H1 (cell line): Measurements from ENCODE around the gene FRMD4A. TPM values are rescaled to one million over a fixed set of nuclear protein-coding genes. Genes with fewer than 3 reads are reported as not detected.
A peak's percentile ranks its signal among the peaks of the same experiment; 100 is the strongest.

Experiments
- CTCF ChIA-PET: fragments of 300-600 bp; sonication (Branson Sonifier 250); formaldehyde crosslinking; loops from one replicate; lab custom pipeline; 2021; ENCODE audit not compliant: partially characterized antibody; lab: Charles Lee
- POLR2A ChIA-PET: fragments of 300-600 bp; sonication (Branson Sonifier 250); formaldehyde crosslinking; loops from one replicate; lab custom pipeline; 2021; ENCODE audit warnings: inconsistent platforms; ENCODE audit not compliant: partially characterized antibody; lab: Charles Lee
- DNase-seq, 2 experiments: peaks; one replicate each; pipeline versions ENCODE4 v3.0.0 to v3.0.0-alpha.2; 2010 to 2022; ENCODE audit warnings: low spot score in 2 of 2, low read depth in 1 of 2, mixed read lengths in 1 of 2
- FAIRE-seq: peaks from 2 replicates; lab custom pipeline; 2011; peaks lifted over from hg19 to GRCh38; lab: Jason Lieb, UNC
- H2AFZ ChIP-seq: 2 replicates; pipeline ENCODE4 v1.8.1; 2012; ENCODE audit warnings: low read length, inconsistent platforms
- H2AK5ac ChIP-seq: 2 replicates; pipeline ENCODE4 v1.6.1; 2013; ENCODE audit warnings: low read depth, low read length
- H2BK120ac ChIP-seq: replicated peaks from 2 replicates; pipeline ENCODE3; 2013; ENCODE audit warnings: low read depth, low read length, inconsistent platforms
- H2BK12ac ChIP-seq: 2 replicates; pipeline ENCODE4 v1.6.1; 2013; ENCODE audit warnings: low read depth, low read length
- H2BK15ac ChIP-seq: 2 replicates; pipeline ENCODE4 v1.6.1; 2013; ENCODE audit warnings: low read length
- H2BK20ac ChIP-seq: 2 replicates; pipeline ENCODE4 v1.6.1; 2013; ENCODE audit warnings: low read length
- H2BK5ac ChIP-seq: 2 replicates; pipeline ENCODE4 v1.6.1; 2013; ENCODE audit warnings: low read depth, low read length
- H3K14ac ChIP-seq: 2 replicates; pipeline ENCODE4 v1.6.1; 2013; ENCODE audit warnings: inconsistent platforms; ENCODE audit not compliant: insufficient read length
- H3K18ac ChIP-seq: 2 replicates; pipeline ENCODE4 v1.6.1; 2013; ENCODE audit warnings: low read length; ENCODE audit errors: extremely low read depth
- H3K23ac ChIP-seq: 2 replicates; pipeline ENCODE4 v1.6.1; 2013; ENCODE audit warnings: inconsistent platforms; ENCODE audit not compliant: insufficient read length
- H3K23me2 ChIP-seq: 2 replicates; pipeline ENCODE4 v1.6.1; 2013; ENCODE audit warnings: low read depth, low read length
- H3K27ac ChIP-seq: 2 replicates; pipeline ENCODE4 v1.6.1; 2011; ENCODE audit warnings: low read depth, low read length, inconsistent platforms
- H3K27me3 ChIP-seq, 4 experiments: replicated peaks in 1 of 4; 1 replicate in 1 of 4; 2 replicates in 3 of 4; pipeline versions ENCODE4 v1.6.1 to v1.8.1; 2011 to 2013; ENCODE audit warnings: low read length in 3 of 4, mild to moderate bottlenecking in 3 of 4, inconsistent platforms in 2 of 4, mixed read lengths in 2 of 4, moderate library complexity in 1 of 4; ENCODE audit not compliant: control insufficient read depth in 3 of 4, insufficient read depth in 3 of 4; ENCODE audit errors: extremely low read depth in 1 of 4
- H3K36me3 ChIP-seq, 4 experiments: 2 replicates each; pipeline versions ENCODE4 v1.6.1 to v1.8.1; 2011 to 2013; ENCODE audit warnings: mild to moderate bottlenecking in 4 of 4, low read length in 3 of 4, moderate library complexity in 2 of 4, control low read depth in 1 of 4, inconsistent platforms in 1 of 4; ENCODE audit not compliant: insufficient read depth in 4 of 4, control insufficient read depth in 2 of 4
- H3K4ac ChIP-seq: replicated peaks from 2 replicates; pipeline ENCODE3; 2013; ENCODE audit warnings: low read length, low read depth, mixed read lengths, inconsistent platforms; ENCODE audit not compliant: insufficient read length
- H3K4me1 ChIP-seq, 4 experiments: replicated peaks in 1 of 4; 1 replicate in 1 of 4; 2 replicates in 3 of 4; pipeline versions ENCODE4 v1.6.1 to v1.8.1; 2011 to 2013; ENCODE audit warnings: low read length in 3 of 4, inconsistent platforms in 2 of 4, mixed read lengths in 1 of 4; ENCODE audit not compliant: insufficient read depth in 4 of 4, control insufficient read depth in 3 of 4
- H3K4me2 ChIP-seq, 2 experiments: 2 replicates each; pipeline versions ENCODE4 v1.6.1 to v1.8.1; 2011 to 2013; ENCODE audit warnings: low read depth in 2 of 2, low read length in 2 of 2, control low read depth in 1 of 2, inconsistent platforms in 1 of 2, mild to moderate bottlenecking in 1 of 2; ENCODE audit not compliant: insufficient read depth in 1 of 2
- H3K4me3 ChIP-seq, 4 experiments: fragments of 200-600, 300-600 bp in 1 of 4; sonication (generic), shearing (Covaris generic), sonication (Bioruptor Twin) in 1 of 4; 2 replicates each; pipeline versions ENCODE4 v1.5.1 to v1.8.1; 2011 to 2016; ENCODE audit warnings: low read length in 4 of 4, low read depth in 3 of 4, control low read depth in 2 of 4, inconsistent platforms in 2 of 4, mild to moderate bottlenecking in 2 of 4, mixed read lengths in 1 of 4, moderate library complexity in 1 of 4; ENCODE audit not compliant: insufficient read depth in 2 of 4; ENCODE audit errors: extremely low read depth in 1 of 4
- H3K56ac ChIP-seq: replicated peaks from 2 replicates; pipeline ENCODE3; 2013; ENCODE audit warnings: low read depth, mild to moderate bottlenecking, mixed read lengths, low read length, inconsistent platforms; ENCODE audit not compliant: insufficient read length
- H3K79me1 ChIP-seq: 2 replicates; pipeline ENCODE4 v1.6.1; 2013; ENCODE audit warnings: low read depth, low read length, control low read depth
- H3K79me2 ChIP-seq, 2 experiments: 2 replicates each; pipeline versions ENCODE4 v1.6.1 to v1.8.1; 2012 to 2013; ENCODE audit warnings: low read length in 2 of 2, mild to moderate bottlenecking in 2 of 2, inconsistent platforms in 1 of 2; ENCODE audit not compliant: insufficient read depth in 2 of 2, control insufficient read depth in 1 of 2
- H3K9ac ChIP-seq, 4 experiments: replicated peaks in 1 of 4; 1 replicate in 1 of 4; 2 replicates in 3 of 4; pipeline versions ENCODE4 v1.6.1 to v1.8.1; 2011 to 2013; ENCODE audit warnings: low read depth in 3 of 4, low read length in 3 of 4, control low read depth in 2 of 4, mild to moderate bottlenecking in 2 of 4, moderate library complexity in 2 of 4, inconsistent platforms in 1 of 4; ENCODE audit errors: extremely low read depth in 1 of 4
- H3K9me3 ChIP-seq, 2 experiments: 2 replicates each; pipeline versions ENCODE4 v1.6.1 to v1.8.1; 2012 to 2013; ENCODE audit warnings: mild to moderate bottlenecking in 2 of 2, moderate library complexity in 2 of 2, control low read depth in 1 of 2, inconsistent platforms in 1 of 2, low read depth in 1 of 2, low read length in 1 of 2, mixed read lengths in 1 of 2; ENCODE audit not compliant: insufficient read depth in 2 of 2
- H4K20me1 ChIP-seq, 2 experiments: replicated peaks in 1 of 2; 2 replicates each; pipeline versions ENCODE3 to v1.8.1; 2011 to 2013; ENCODE audit warnings: inconsistent platforms in 2 of 2, low read length in 2 of 2, mild to moderate bottlenecking in 1 of 2; ENCODE audit not compliant: insufficient read depth in 2 of 2, control insufficient read depth in 1 of 2
- H4K5ac ChIP-seq: 2 replicates; pipeline ENCODE4 v1.6.1; 2013; ENCODE audit warnings: low read length, low read depth, mixed read lengths, inconsistent platforms; ENCODE audit not compliant: insufficient read length
- H4K8ac ChIP-seq: 2 replicates; pipeline ENCODE4 v1.8.0; 2013; ENCODE audit warnings: mild to moderate bottlenecking, moderate library complexity, low read length, inconsistent platforms; ENCODE audit not compliant: insufficient read depth; ENCODE audit errors: extremely low read depth
- H4K91ac ChIP-seq: replicated peaks from 2 replicates; pipeline ENCODE3; 2013; ENCODE audit warnings: low read length, mixed read lengths, inconsistent platforms; ENCODE audit not compliant: insufficient read length
- ASH2L ChIP-seq: fragments of 200-600, 300-600 bp; sonication (generic); IDR thresholded peaks from one replicate; pipeline ENCODE4 v1.7.1; 2017; ENCODE audit warnings: low read length
- CHD2 ChIP-seq: IDR thresholded peaks from 2 replicates; pipeline ENCODE4 v1.6.1; 2012; ENCODE audit warnings: low read length, improper control_type of control experiment
- CTBP2 ChIP-seq: IDR thresholded peaks from 2 replicates; pipeline ENCODE4 v1.7.0; 2011; ENCODE audit warnings: borderline replicate concordance, mild to moderate bottlenecking, moderate library complexity, mixed read lengths, low read length; ENCODE audit not compliant: insufficient read depth, insufficient read length
- JUND ChIP-seq: IDR thresholded peaks from 2 replicates; pipeline ENCODE4 v1.6.1; 2011; ENCODE audit warnings: mild to moderate bottlenecking, improper control_type of control experiment, low read length
- KDM4A ChIP-seq: IDR thresholded peaks from one replicate; pipeline ENCODE4 v1.7.1; 2012; ENCODE audit warnings: low read depth, mild to moderate bottlenecking, moderate library complexity, low read length, inconsistent platforms; ENCODE audit not compliant: severe bottlenecking
- POLR2A ChIP-seq, 2 experiments: IDR thresholded peaks; 1 replicate in 1 of 2; 2 replicates in 1 of 2; pipeline ENCODE4 v1.6.1; 2011; ENCODE audit warnings: low read depth in 2 of 2, low read length in 2 of 2, mild to moderate bottlenecking in 2 of 2; ENCODE audit errors: control extremely low read depth in 1 of 2
- RAD21 ChIP-seq, 2 experiments: IDR thresholded peaks in 1 of 2; conservative IDR thresholded peaks in 1 of 2; 2 replicates each; pipeline ENCODE4 v1.6.1; 2011; ENCODE audit warnings: low read depth in 2 of 2, low read length in 2 of 2, improper control_type of control experiment in 1 of 2, inconsistent platforms in 1 of 2, mild to moderate bottlenecking in 1 of 2, moderate library complexity in 1 of 2
- RNF2 ChIP-seq: fragments of 200-900, 300-1000 bp; sonication (generic); IDR thresholded peaks from 2 replicates; pipeline ENCODE4 v1.7.1; 2016; ENCODE audit warnings: borderline replicate concordance, low read depth, mild to moderate bottlenecking, antibody characterized with exemption, low read length; ENCODE audit not compliant: poor library complexity, severe bottlenecking; ENCODE audit errors: missing control alignments
- SIN3A ChIP-seq, 2 experiments: IDR thresholded peaks in 1 of 2; conservative IDR thresholded peaks in 1 of 2; 2 replicates each; pipeline ENCODE4 v1.6.1; 2011 to 2012; ENCODE audit warnings: low read length in 2 of 2, improper control_type of control experiment in 1 of 2, low read depth in 1 of 2, mild to moderate bottlenecking in 1 of 2
- YY1 ChIP-seq: IDR thresholded peaks from 2 replicates; pipeline ENCODE4 v1.6.1; 2011; ENCODE audit warnings: low read depth, mild to moderate bottlenecking, low read length
- WGBS, 2 experiments: shearing (Covaris generic) in 1 of 2; methylation state at CpG; one replicate each; pipeline versions ENCODE4 v1.1.6 to v1.1.7; 2013 to 2015; ENCODE audit warnings: low lambda C conversion rate in 2 of 2, mixed read lengths in 2 of 2, inconsistent platforms in 1 of 2, low coverage in 1 of 2, missing lambda C conversion rate in 1 of 2; ENCODE audit not compliant: insufficient replicate concordance in 2 of 2, insufficient coverage in 1 of 2, insufficient read length in 1 of 2; ENCODE audit errors: extremely low coverage in 1 of 2, missing lambda C conversion rate in 1 of 2; 5-methylcytosine and 5-hydroxymethylcytosine counted together
- polyA plus RNA-seq, 7 experiments: library from polyadenylated mRNA; depleted of rRNA in 3 of 7; stranded (reverse) in 5 of 7; unstranded in 2 of 7; fragments of >200 nt in 5 of 7; fragments of 200-250 nt in 2 of 7; gene quantifications; 1 replicate in 5 of 7; 2 replicates in 1 of 7; 4 replicates in 1 of 7; pipeline versions ENCODE4 v1.2.1 to v1.2.3, GENCODE V29; 2011 to 2013; ENCODE audit warnings: missing spikeins in 2 of 7, mixed read lengths in 2 of 7
- total RNA-seq: library from RNA; stranded (reverse); fragmentation: NEBNext Ultra II Directional; extraction: Animal tissue kit (Norgen Biotek cat#: 25700); gene quantifications from 2 replicates; pipeline ENCODE4 v1.2.1, GENCODE V29; 2021

Gene FRMD4A
- total and polyA plus RNA-seq, 2 of the 8 experiments (the other 6 are each of a cell fraction or from before 2014, with no cell fraction given), result 38.6 to 39.6 TPM

GRCh38 chr10:13707156-13707881 lies 623.4 kb downstream of the FRMD4A start:
- H3K9me3 ChIP-seq, result no peaks in the 10 kb centered on the region
- peak overlapping the region; percentile 25 for H3K4ac ChIP-seq
- FAIRE-seq (no peak), DNase-seq (peak; percentile 62 to 73)
- 7% methylated on average over 25 of the region's 26 CpGs; no CpG with 5 or more reads in 1 of the 2 experiments for WGBS, 2 experiments
- H3K79me1 ChIP-seq, result no peaks in the 10 kb centered on the region
- peak overlapping the region; percentile 34; the same call in 1 of the 2 replicates for H3K27ac ChIP-seq
- no peaks in the 10 kb centered on the region for H3K27me3 ChIP-seq
- peak overlapping the region; percentile 19 for H2BK120ac ChIP-seq
- POLR2A ChIA-PET, result interaction anchor here (1.0 to 2.6 kb wide), 11 partner anchors 8 to 358 kb away, joined by 3 to 10 read pairs (median 4); no protein-coding TSS in a partner anchor
- peak overlapping the region; percentile 72; the same call in 1 of the 2 replicates for H4K8ac ChIP-seq
- peak overlapping the region; percentile 96 for H3K18ac ChIP-seq
- H2BK5ac ChIP-seq, result peak overlapping the region; percentile 84; the same call in 1 of the 2 replicates
- 0 out of 2 replicates have a peak overlapping the region, but pooled peaks have one; percentile 3 for H2AFZ ChIP-seq
- H3K4me3 ChIP-seq, result peak overlapping the region; percentile 16 to 62 (median 44)
- H3K9ac ChIP-seq, result peak overlapping the region in 3 of 4 experiments; percentile 26 to 44 (median 33); a peak in 4 of 7 replicates
- peak overlapping the region; percentile 85; the same call in 1 of the 2 replicates for H2BK15ac ChIP-seq
- H3K4me1 ChIP-seq, result peaks cover 15 to 37% (median 22%) of the 10 kb centered on the region in 4 experiments
- H2BK20ac ChIP-seq, result peak overlapping the region; percentile 49; the same call in 1 of the 2 replicates
- H3K56ac ChIP-seq, result peak overlapping the region; percentile 3
- H3K36me3 ChIP-seq, result no peaks in the 10 kb centered on the region
- H3K23ac ChIP-seq, result no peak overlapping the region
- no peak overlapping the region for H2AK5ac ChIP-seq
- H3K79me2 ChIP-seq, result peaks cover 0 to 10% of the 10 kb centered on the region in 2 experiments; a peak in 1 of 4 replicates
- H4K5ac ChIP-seq, result no peak overlapping the region
- CTCF ChIA-PET, result interaction anchor here (0.5 to 2.5 kb wide), 12 partner anchors 10 to 1803 kb away, joined by 3 to 12 read pairs (median 4); no protein-coding TSS in a partner anchor
- no peaks in the 10 kb centered on the region for H4K20me1 ChIP-seq
- peak overlapping the region; percentile 85 for H2BK12ac ChIP-seq
- H4K91ac ChIP-seq, result peak overlapping the region; percentile 50
- H3K14ac ChIP-seq, result no peak overlapping the region
- H3K23me2 ChIP-seq, result peaks cover 7% of the 10 kb centered on the region
- peak overlapping the region; percentile 83 to 86 for H3K4me2 ChIP-seq
- peak in 1 of 2 experiments; percentile 30; a peak in 1 of 4 replicates for TF ChIP-seq SIN3A (conservative IDR thresholded peaks at IDR 0.05 in 1 of 2, IDR thresholded peaks at IDR 0.05 in 1 of 2; ENCODE audit: low read depth in 1 of 2, low read length in 2 of 2)
- TF ChIP-seq CTBP2, result peak; percentile 60
- TF ChIP-seq YY1, result no peak
- TF ChIP-seq RAD21 (IDR thresholded peaks at IDR 0.05 in 1 of 2, conservative IDR thresholded peaks at IDR 0.05 in 1 of 2; ENCODE audit: low read depth in 2 of 2, low read length in 2 of 2), result no peak
- TF ChIP-seq POLR2A (IDR thresholded peaks at IDR 0.05; ENCODE audit: control extremely low read depth in 1 of 2, low read depth in 2 of 2, low read length in 2 of 2), result peak in 1 of 2 experiments; percentile 43; a peak in 1 of 3 replicates
- no peak for TF ChIP-seq CHD2
- TF ChIP-seq RNF2, result no peak
- peak; percentile 35 for TF ChIP-seq ASH2L
- TF ChIP-seq JUND, result no peak
- peak; percentile 38 for TF ChIP-seq KDM4A
